Kidney (tissue), 14 donors: Measurements from ENCODE around the gene HHAT. TPM values are rescaled to one million over a fixed set of nuclear protein-coding genes. Genes with fewer than 3 reads are reported as not detected.

ENCODE experiments used
- DNase-seq, 5 donors: peaks; one replicate each; pipeline ENCODE4 v3.0.0-alpha.2; 2013 to 2020
- FAIRE-seq: peaks from 2 replicates; lab custom pipeline; 2012; peaks lifted over from hg19 to GRCh38; lab: Jason Lieb, UNC
- H3K27ac ChIP-seq, 2 donors: one replicate each; pipeline ENCODE4 v1.7.0; 2013; ENCODE audit warnings: low read depth in 2 of 2, low read length in 2 of 2, inconsistent platforms in 1 of 2
- H3K27me3 ChIP-seq: one replicate; pipeline ENCODE4 v1.7.1; 2013; ENCODE audit warnings: low read length, inconsistent platforms; ENCODE audit not compliant: control insufficient read depth, insufficient read depth
- H3K36me3 ChIP-seq, 3 donors: one replicate each; pipeline versions ENCODE4 v1.7.0 to v1.7.1; 2013; ENCODE audit warnings: low read length in 3 of 3, control low read depth in 1 of 3, inconsistent platforms in 1 of 3; ENCODE audit not compliant: insufficient read depth in 3 of 3, control insufficient read depth in 2 of 3
- H3K4me1 ChIP-seq, 3 donors: one replicate each; pipeline versions ENCODE4 v1.7.0 to v1.7.1; 2013; ENCODE audit warnings: low read length in 3 of 3, inconsistent platforms in 1 of 3, low read depth in 1 of 3; ENCODE audit not compliant: control insufficient read depth in 2 of 3, insufficient read depth in 2 of 3
- H3K4me3 ChIP-seq, 3 donors: one replicate each; pipeline versions ENCODE4 v1.7.0 to v1.8.1; 2013; ENCODE audit warnings: low read length in 3 of 3, control low read depth in 1 of 3, inconsistent platforms in 1 of 3
- H3K9ac ChIP-seq, 3 donors: one replicate each; pipeline versions ENCODE4 v1.7.0 to v1.7.1; 2013; ENCODE audit warnings: low read length in 3 of 3, control low read depth in 1 of 3, inconsistent platforms in 1 of 3
- H3K9me3 ChIP-seq, 3 donors: one replicate each; pipeline versions ENCODE4 v1.7.0 to v1.7.1; 2013; ENCODE audit warnings: low read length in 3 of 3, control low read depth in 1 of 3, inconsistent platforms in 1 of 3; ENCODE audit not compliant: control insufficient read depth in 2 of 3, insufficient read depth in 1 of 3
- intact Hi-C: fragments of 100-400 bp; cut with DNase I; formaldehyde crosslinking; loops from one replicate; pipeline ENCODE4 v1.11.1; 2022
- polyA plus RNA-seq: library from polyadenylated mRNA; stranded (reverse); fragments of 350-450 nt; fragmentation: Illumina TruSeq; extraction: RNeasy Lipid Tissue Mini Kit (QIAGEN cat#74804); gene quantifications from one replicate; pipeline ENCODE4 v1.2.3, GENCODE V29; 2014; ENCODE audit warnings: low read depth, low replicate concordance; ENCODE audit not compliant: insufficient read depth
- total RNA-seq: library from RNA; stranded (reverse); fragmentation: NEBNext Ultra II Directional; extraction: Animal tissue kit (Norgen Biotek cat#: 25700); gene quantifications from one replicate; pipeline ENCODE4 v1.2.1, GENCODE V29; 2021
- TF ChIP-seq, protein P1 (sequence below): IDR thresholded peaks from 3 replicates; pipeline ENCODE4 v1.5.1; 2012; ENCODE audit warnings: mild to moderate bottlenecking, moderate library complexity, borderline replicate concordance; ENCODE audit not compliant: insufficient read depth; ENCODE audit errors: extremely low read depth
- donor health status: control.
- donor health status: control.
- donor health status: control.
- donor health status: control.
- donor health status: control.
- donor health status: DM: yes; HTN: yes; CAD: no.
- donor health status: Normal renal cell carcinoma (clear cell type).

Gene HHAT
- total and polyA plus RNA-seq, 2 donors from 2014 or later, result 5.5 to 9.7 TPM

DNA sequence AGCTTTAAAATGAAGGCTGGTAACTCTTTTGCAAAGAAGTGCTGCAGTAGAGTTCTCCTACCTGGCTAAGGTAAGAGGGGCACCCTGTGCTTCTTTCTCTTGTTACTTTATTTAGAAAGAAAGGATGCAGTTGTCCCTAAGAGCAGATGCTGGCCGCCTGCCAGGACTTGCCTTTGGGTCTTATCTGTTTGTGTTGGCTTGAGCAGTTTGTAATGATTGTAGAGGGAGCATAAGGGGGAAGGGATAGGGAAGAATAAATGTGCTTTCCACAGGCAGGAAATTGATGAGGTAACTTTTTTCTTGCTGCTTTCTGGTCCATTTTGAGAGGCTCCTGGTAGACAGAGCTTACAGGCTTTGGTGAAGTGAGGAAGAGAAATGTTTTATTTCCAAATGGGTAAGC is 229.6 kb downstream of the HHAT start:
- no peak for FAIRE-seq
- no peaks in the 10 kb centered on the region for H3K4me1 ChIP-seq
- no peaks in the 10 kb centered on the region for H3K9me3 ChIP-seq
- TF ChIP-seq, protein P1, sequence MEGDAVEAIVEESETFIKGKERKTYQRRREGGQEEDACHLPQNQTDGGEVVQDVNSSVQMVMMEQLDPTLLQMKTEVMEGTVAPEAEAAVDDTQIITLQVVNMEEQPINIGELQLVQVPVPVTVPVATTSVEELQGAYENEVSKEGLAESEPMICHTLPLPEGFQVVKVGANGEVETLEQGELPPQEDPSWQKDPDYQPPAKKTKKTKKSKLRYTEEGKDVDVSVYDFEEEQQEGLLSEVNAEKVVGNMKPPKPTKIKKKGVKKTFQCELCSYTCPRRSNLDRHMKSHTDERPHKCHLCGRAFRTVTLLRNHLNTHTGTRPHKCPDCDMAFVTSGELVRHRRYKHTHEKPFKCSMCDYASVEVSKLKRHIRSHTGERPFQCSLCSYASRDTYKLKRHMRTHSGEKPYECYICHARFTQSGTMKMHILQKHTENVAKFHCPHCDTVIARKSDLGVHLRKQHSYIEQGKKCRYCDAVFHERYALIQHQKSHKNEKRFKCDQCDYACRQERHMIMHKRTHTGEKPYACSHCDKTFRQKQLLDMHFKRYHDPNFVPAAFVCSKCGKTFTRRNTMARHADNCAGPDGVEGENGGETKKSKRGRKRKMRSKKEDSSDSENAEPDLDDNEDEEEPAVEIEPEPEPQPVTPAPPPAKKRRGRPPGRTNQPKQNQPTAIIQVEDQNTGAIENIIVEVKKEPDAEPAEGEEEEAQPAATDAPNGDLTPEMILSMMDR, result no peak
- H3K4me3 ChIP-seq, result no peak overlapping the region
- no peaks in the 10 kb centered on the region for H3K36me3 ChIP-seq
- H3K27ac ChIP-seq, result no peak overlapping the region
- H3K27me3 ChIP-seq, result no peaks in the 10 kb centered on the region
- peak in 4 of 5 donors; percentile 18 to 70 (median 37) for DNase-seq
- H3K9ac ChIP-seq, result no peak overlapping the region
- intact Hi-C loops, result no loop called here

DNA sequence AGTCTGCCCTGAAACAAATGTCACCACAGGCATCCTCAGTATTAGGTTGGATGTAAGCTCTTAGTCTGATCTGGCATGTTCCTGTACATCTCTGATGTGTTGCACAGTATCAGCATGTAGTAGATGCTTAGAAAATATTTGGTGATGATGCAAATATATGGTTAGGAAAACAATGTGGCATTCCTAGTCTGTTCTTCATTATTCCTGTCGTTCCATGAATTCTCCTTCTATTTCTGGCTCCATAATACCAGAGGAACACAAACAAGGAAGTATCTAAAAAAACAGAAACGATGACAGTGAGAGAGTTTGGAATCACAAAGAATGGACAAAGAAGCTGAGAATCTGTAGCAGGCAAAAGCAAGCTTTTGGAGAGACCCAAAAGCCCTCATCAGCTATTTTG is 236.6 kb downstream of the HHAT start:
- intact Hi-C loops, result no loop called here
- H3K36me3 ChIP-seq, result no peaks in the 10 kb centered on the region
- H3K9ac ChIP-seq, result no peak overlapping the region
- H3K4me3 ChIP-seq, result no peak overlapping the region
- TF ChIP-seq, protein P1, result no peak
- no peaks in the 10 kb centered on the region for H3K9me3 ChIP-seq
- H3K4me1 ChIP-seq, result no peaks in the 10 kb centered on the region
- FAIRE-seq (no peak), DNase-seq (no peak)
- no peaks in the 10 kb centered on the region for H3K27me3 ChIP-seq
- no peak overlapping the region for H3K27ac ChIP-seq

DNA sequence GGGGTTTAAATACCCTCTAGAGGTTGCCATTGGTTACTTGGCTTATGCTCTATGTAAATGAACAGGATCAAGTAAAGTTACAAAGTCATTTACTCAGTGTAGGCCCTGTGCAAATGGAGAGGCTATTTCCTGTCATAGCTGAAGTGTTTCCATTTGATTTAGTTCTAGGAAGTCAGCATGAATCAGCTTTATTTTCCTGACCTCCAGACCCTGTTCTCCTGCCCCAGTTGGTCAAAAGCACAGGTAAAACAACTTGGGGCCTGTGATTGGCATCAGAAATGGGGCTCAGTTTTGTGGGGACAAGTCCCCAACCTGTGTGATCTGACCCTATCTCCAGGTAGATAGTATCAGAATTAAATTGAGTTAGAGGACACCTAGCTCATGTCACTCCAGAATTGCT is 239.9 kb downstream of the HHAT start:
- DNase-seq, result no peak
- H3K9ac ChIP-seq, result no peak overlapping the region
- TF ChIP-seq, protein P1, result no peak
- H3K36me3 ChIP-seq, result no peaks in the 10 kb centered on the region
- no peaks in the 10 kb centered on the region for H3K4me1 ChIP-seq
- no peak overlapping the region for H3K27ac ChIP-seq
- no peak overlapping the region for H3K4me3 ChIP-seq
- no peak for FAIRE-seq
- H3K9me3 ChIP-seq, result no peaks in the 10 kb centered on the region
- intact Hi-C loops, result no loop called here
- no peaks in the 10 kb centered on the region for H3K27me3 ChIP-seq

DNA sequence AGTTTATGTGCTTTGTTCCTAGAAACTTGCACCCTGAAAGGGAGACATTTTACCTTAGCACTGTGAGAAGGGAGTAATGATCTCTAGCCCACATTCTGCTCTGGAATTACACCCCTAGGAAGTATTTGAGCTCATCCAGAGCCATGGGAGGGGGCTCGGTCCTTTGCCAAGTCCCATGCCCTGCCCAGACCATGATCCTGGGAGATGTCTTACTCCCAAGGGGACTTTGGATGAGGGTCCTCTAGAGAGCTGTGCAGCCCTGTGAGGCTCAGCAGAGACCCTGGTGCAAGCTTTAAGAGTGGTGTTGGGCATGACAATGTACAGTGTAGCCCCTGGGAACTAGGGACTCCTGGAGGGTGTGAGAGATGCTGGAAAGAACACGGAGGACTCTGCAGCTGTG is 241.4 kb downstream of the HHAT start:
- DNase-seq (no peak), FAIRE-seq (no peak)
- Histone ChIP-seq H3K4me1 (no peaks in the 10 kb centered on the region), H3K36me3 (no peaks in the 10 kb centered on the region), H3K4me3 (no peak overlapping the region), H3K27ac (no peak overlapping the region), H3K27me3 (no peaks in the 10 kb centered on the region), H3K9me3 (no peaks in the 10 kb centered on the region), H3K9ac (no peak overlapping the region)
- intact Hi-C loops, result no loop called here
- TF ChIP-seq, protein P1, result no peak
